Stromal cell of bone marrow (primary cell): ENCODE measurements around the gene VAMP5.
"Not testable (repeated sequence)": the region's sequence is repeated elsewhere in the genome, so short reads cannot be mapped to it uniquely, and the experiment has no call there.

ENCODE experiments used
- DNase-seq: peaks from one replicate; pipeline ENCODE4 v3.0.0-alpha.2; 2012; ENCODE audit warnings: low read depth

Gene VAMP5

GRCh38 chr2:85550486-85550885 lies 33.7 kb upstream of the VAMP5 start:
- no peak for DNase-seq

GRCh38 chr2:85551698-85552678 lies 32.2 kb upstream of the VAMP5 start:
- DNase-seq, result peak; percentile 34

- DNase-seq, result no peak
Measured at GRCh38 chr2:85553184-85553583, 31.0 kb upstream of the VAMP5 start.

- no peak for DNase-seq
Measured at GRCh38 chr2:85554980-85555612, 29.1 kb upstream of the VAMP5 start.

- no peak for DNase-seq
Measured at GRCh38 chr2:85557130-85557529, 27.1 kb upstream of the VAMP5 start.

GRCh38 chr2:85558160-85558559 lies 26.1 kb upstream of the VAMP5 start:
- DNase-seq, result no peak

- not testable (repeated sequence) for DNase-seq
Measured at GRCh38 chr2:85560403-85560726, 23.9 kb upstream of the VAMP5 start.

GRCh38 chr2:85560812-85561279 lies 23.4 kb upstream of the VAMP5 start:
- no peak for DNase-seq

GRCh38 chr2:85561280-85562212 lies 22.7 kb upstream of the VAMP5 start, which contains the start of gene GGCX:
GGCX (minus strand) TSS chr2:85561493; CDS start chr2:85561428, 65 bp downstream.
- peak; percentile 88 for DNase-seq

GRCh38 chr2:85564144-85564563 lies 20.1 kb upstream of the VAMP5 start:
- DNase-seq, result no peak

GRCh38 chr2:85566265-85566664 lies 18.0 kb upstream of the VAMP5 start:
- DNase-seq, result no peak

GRCh38 chr2:85575739-85576138 lies 8.5 kb upstream of the VAMP5 start:
- DNase-seq, result no peak

GRCh38 chr2:85577063-85577385 lies 7.2 kb upstream of the VAMP5 start:
- DNase-seq, result no peak

- DNase-seq, result no peak
Measured at GRCh38 chr2:85577386-85578242, 6.6 kb upstream of the VAMP5 start, which contains the start of gene VAMP8. VAMP8 (plus strand) TSS chr2:85577586; CDS start chr2:85577647, 61 bp downstream.

GRCh38 chr2:85578243-85579180 lies 5.7 kb upstream of the VAMP5 start:
- DNase-seq, result no peak

- DNase-seq, result no peak
Measured at GRCh38 chr2:85579266-85579935, 4.8 kb upstream of the VAMP5 start.

GRCh38 chr2:85580206-85580605 lies 4.0 kb upstream of the VAMP5 start:
- no peak for DNase-seq

GRCh38 chr2:85582492-85582891 lies 1.7 kb upstream of the VAMP5 start:
- DNase-seq, result no peak

GRCh38 chr2:85583667-85584353 lies 421 bp upstream of the VAMP5 start:
- no peak for DNase-seq
